Fibroblast of the aortic adventitia (primary cell): ENCODE data around the gene TMEM209. TPM values are rescaled to one million over a fixed set of nuclear protein-coding genes. Genes with fewer than 3 reads are reported as not detected.

Experiments
- DNase-seq: peaks from one replicate; pipeline ENCODE4 v3.0.0-alpha.2; 2010; ENCODE audit warnings: low read depth
- H3K4me3 ChIP-seq: 2 replicates; pipeline ENCODE4 v1.5.1; 2011; ENCODE audit warnings: low read depth, mild to moderate bottlenecking, control low read depth, low read length, moderate library complexity
- total RNA-seq: library from RNA; depleted of rRNA; stranded (reverse); fragments of >200 nt; gene quantifications from 2 replicates; pipeline ENCODE4 v1.2.3, GENCODE V29; 2012; ENCODE audit warnings: low replicate concordance
- TF ChIP-seq, protein P1 (sequence below): IDR thresholded peaks from 2 replicates; pipeline ENCODE4 v1.5.1; 2011; ENCODE audit warnings: mild to moderate bottlenecking, low read length, control low read depth, inconsistent platforms; ENCODE audit not compliant: insufficient read depth

Gene TMEM209
- total RNA-seq, 1 donor, result 33.4 TPM

- TF ChIP-seq, protein P1, sequence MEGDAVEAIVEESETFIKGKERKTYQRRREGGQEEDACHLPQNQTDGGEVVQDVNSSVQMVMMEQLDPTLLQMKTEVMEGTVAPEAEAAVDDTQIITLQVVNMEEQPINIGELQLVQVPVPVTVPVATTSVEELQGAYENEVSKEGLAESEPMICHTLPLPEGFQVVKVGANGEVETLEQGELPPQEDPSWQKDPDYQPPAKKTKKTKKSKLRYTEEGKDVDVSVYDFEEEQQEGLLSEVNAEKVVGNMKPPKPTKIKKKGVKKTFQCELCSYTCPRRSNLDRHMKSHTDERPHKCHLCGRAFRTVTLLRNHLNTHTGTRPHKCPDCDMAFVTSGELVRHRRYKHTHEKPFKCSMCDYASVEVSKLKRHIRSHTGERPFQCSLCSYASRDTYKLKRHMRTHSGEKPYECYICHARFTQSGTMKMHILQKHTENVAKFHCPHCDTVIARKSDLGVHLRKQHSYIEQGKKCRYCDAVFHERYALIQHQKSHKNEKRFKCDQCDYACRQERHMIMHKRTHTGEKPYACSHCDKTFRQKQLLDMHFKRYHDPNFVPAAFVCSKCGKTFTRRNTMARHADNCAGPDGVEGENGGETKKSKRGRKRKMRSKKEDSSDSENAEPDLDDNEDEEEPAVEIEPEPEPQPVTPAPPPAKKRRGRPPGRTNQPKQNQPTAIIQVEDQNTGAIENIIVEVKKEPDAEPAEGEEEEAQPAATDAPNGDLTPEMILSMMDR, result no peak
- H3K4me3 ChIP-seq, result no peak overlapping the region
- peak; percentile 21 for DNase-seq
Measured at GRCh38 chr7:130152493-130153210, 52.6 kb downstream of the TMEM209 start.

DNA sequence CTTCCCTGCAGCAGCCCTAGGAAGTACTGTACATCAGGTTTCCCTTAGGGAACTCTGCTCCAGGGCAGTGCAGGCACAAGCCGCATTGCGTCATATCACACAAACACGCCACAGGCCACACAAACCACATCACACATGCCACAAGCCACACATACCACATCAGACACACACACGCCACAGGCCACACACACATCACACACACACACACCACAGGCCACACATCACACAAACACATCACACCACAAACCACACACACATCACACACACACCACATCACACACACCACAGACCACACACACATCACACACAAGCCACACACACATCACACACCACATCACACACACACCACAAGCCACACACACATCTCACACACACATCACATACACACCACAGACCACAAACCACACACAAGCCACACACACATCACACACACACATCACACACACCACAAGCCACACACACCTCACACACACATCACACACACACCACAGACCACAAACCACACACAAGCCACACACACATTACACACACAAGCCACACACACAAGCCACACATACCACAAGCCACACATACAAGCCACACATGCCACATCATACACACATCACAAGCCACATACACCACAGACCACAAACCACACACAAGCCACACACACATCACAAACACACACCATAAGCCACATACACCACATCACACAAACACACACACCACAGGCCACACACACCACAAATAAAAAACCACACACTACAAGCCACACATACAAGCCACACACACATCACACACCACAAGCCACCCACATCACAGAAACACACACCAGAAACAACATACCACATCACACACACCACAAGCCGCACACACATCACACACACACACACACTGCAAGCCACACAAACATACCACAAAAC, 53.4 kb downstream of the TMEM209 start:
- DNase-seq, result peak; percentile 22
- TF ChIP-seq, protein P1, result no peak
- H3K4me3 ChIP-seq, result no peak overlapping the region

DNA sequence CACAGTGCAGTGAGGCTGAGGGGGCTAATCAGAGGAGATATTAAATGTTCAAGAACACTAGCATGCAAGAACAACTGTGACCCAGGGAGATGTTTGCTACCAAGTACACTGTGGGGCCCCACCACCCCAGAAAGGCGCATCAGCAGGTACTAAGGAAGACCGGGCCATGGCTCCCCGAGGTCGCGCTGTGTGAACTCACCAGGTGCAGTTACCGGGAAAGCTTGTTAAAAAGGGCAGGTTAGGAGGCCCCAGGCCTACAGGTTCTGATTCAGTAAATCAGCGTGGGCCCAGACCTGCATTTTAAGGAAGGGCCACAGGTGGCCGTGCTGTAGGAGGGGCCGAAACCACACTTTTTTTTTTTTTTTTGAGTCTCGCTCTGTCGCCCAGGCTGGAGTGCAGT, 54.6 kb downstream of the TMEM209 start:
- H3K4me3 ChIP-seq, result no peak overlapping the region
- TF ChIP-seq, protein P1, result no peak
- no peak for DNase-seq

DNA sequence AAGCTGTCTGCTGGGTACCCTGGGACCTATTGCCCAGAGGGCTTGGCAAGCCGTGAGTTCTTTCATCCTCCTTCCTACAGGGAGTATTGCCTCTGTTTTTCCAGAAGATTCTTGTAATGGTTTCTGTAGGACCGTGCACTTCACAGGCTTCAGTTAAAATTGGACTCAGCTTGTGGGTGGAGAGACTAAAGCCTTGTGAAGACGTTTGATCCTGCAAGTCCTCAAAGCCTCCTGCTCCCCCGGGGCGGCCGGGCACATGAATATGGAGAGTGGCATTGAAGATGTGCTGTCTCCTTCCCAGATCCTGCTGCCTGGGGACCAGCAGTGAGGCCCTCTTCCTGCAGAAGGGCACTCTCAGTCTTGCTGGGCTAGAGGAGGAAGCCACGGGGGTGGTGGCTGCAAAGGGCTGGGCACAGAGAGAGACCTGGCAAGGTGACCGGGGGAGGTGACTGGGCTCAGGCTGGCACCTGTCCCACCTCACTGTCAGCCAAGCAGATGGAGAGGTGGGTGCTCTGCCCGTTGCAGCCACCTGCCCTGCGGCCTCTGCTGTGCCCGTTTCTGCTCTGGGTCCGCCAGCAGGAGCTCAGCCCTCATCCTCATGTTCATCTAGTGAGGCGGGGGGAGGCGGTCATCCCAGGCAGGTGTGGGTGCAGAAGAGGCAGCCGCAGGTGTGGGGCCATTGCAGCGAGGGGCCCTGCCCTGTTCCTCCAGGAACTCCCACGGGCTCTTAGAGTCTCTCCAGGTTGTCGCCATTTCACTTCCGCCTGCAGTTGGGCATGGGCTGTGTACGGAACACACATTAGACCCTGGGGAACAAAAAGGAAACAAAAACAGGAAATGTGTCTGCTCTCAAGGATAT, 55.7 kb downstream of the TMEM209 start:
- TF ChIP-seq, protein P1, result no peak
- no peak overlapping the region for H3K4me3 ChIP-seq
- no peak for DNase-seq

DNA sequence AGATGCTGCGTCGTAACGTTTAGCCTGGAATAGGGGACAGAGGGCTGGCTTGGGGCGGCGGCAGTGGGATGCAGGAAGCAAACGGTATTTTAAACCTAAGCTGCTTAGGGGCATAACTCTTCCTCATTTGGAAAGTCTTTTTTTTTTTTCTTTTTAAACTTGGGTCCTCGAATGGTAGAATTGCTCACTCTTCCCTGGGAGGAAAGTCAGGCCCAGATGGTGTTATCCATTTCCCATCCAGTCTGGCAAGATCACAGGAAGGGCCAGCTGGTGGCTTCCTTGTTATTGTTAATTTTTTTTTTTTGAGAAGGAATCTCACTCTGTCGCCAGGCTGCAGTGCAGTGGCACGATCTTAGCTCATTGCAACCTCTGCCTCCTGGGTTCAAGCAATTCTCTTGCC, 56.6 kb downstream of the TMEM209 start:
- TF ChIP-seq, protein P1, result no peak
- no peak overlapping the region for H3K4me3 ChIP-seq
- peak; percentile 35 for DNase-seq

- DNase-seq, result no peak
- TF ChIP-seq, protein P1, result no peak
- no peak overlapping the region for H3K4me3 ChIP-seq
Measured at GRCh38 chr7:130147710-130148325, 57.4 kb downstream of the TMEM209 start.
